ENCODE data around the gene LRCH1. TPM values are rescaled to one million over a fixed set of nuclear protein-coding genes. Genes with fewer than 3 reads are reported as not detected.

The LRCH1 gene
- total and polyA plus RNA-seq, 10 of the 15 experiments (the other 5 are each of a cell fraction or from before 2014, with no cell fraction given), result 5.3 to 48.9 (median 14.4) TPM

GRCh38 chr13:46644816-46645215, 91.8 kb downstream of the LRCH1 start:
- no peak for DNase-seq (ENCODE audit: low read depth, low spot score)
- Histone ChIP-seq H3K9me3 (replicated peaks; ENCODE audit: control insufficient read depth, insufficient read depth, low read length) (no peaks in the 10 kb centered on the region), H3K4me1 (ENCODE audit: control insufficient read depth, insufficient read depth, low read length) (peaks cover 36% of the 10 kb centered on the region), H3K4me2 (ENCODE audit: control insufficient read depth, insufficient read depth) (no peak overlapping the region), H3K36me3 (ENCODE audit: control insufficient read depth in 2 of 2, insufficient read depth in 2 of 2, low read length in 1 of 2) (no peaks in the 10 kb centered on the region), H2AFZ (ENCODE audit: control insufficient read depth, low read depth, low read length) (no peak overlapping the region), H3K9ac (ENCODE audit: control insufficient read depth, insufficient read depth, low read length) (no peak overlapping the region), H4K20me1 (ENCODE audit: control insufficient read depth, insufficient read depth) (peaks cover 3% of the 10 kb centered on the region; the same call in 1 of the 2 replicates), H3K79me2 (ENCODE audit: control insufficient read depth, insufficient read depth, low read length) (peaks cover 96% of the 10 kb centered on the region), H3K27me3 (replicated peaks in 1 of 2; ENCODE audit: control insufficient read depth in 2 of 2, insufficient read depth in 2 of 2, low read length in 1 of 2) (no peaks in the 10 kb centered on the region), H3K4me3 (no peak overlapping the region), H3K27ac (ENCODE audit: control insufficient read depth, insufficient read depth) (no peak overlapping the region)
- POLR2A ChIA-PET, result interaction anchor here (1.0 to 7.2 kb wide), 6 partner anchors 10 to 90 kb away, joined by 3 to 51 read pairs (median 6); no protein-coding TSS in a partner anchor
- no TSS peak for BruUV-seq (replicated peaks)
- CTCF ChIA-PET, result interaction anchor here (0.9 to 3.1 kb wide), 7 partner anchors 10 to 95 kb away, joined by 3 to 14 read pairs (median 5); no protein-coding TSS in a partner anchor
- SMC1A ChIA-PET (ENCODE audit: uncharacterized antibody, unreplicated experiment), result interaction anchor here (0.9 to 23.6 kb wide), 11 partner anchors 14 to 90 kb away, joined by 3 to 456 read pairs (median 4); no protein-coding TSS in a partner anchor
- TF ChIP-seq MEF2A (IDR thresholded peaks at IDR 0.05; ENCODE audit: insufficient read depth, low read depth, low read length) (no peak), BCL3 (IDR thresholded peaks at IDR 0.05; ENCODE audit: borderline replicate concordance, insufficient read depth, low read depth, low read length, poor library complexity, severe bottlenecking) (no peak), KDM1A (IDR thresholded peaks at IDR 0.05; ENCODE audit: borderline replicate concordance) (no peak), TARDBP (IDR thresholded peaks at IDR 0.05; ENCODE audit: borderline replicate concordance) (no peak), HSF1 (IDR thresholded peaks at IDR 0.05; ENCODE audit: low read depth, low read length) (no peak)
- in situ Hi-C loops (cut with MboI), result no loop called here
- no peak for FAIRE-seq
- no peak for ATAC-seq
- intact Hi-C loops (cut with micrococcal nuclease; ENCODE audit: unreplicated experiment), result no loop called here
- RAD21 ChIA-PET (ENCODE audit: unreplicated experiment), result interaction anchor here (1.1 to 4.2 kb wide), 6 partner anchors 13 to 93 kb away, joined by 3 to 18 read pairs (median 6); partner anchors contain the start of gene LRCH1

Measured in GM12878 (cell line).